A673 (cell line): ENCODE data around the gene NEUROD2.

ENCODE experiments used
- EZH2 ChIP-seq: fragments of 200-600 bp; sonication (generic); IDR thresholded peaks from 2 replicates; pipeline ENCODE4 v1.6.1; 2017; ENCODE audit warnings: borderline replicate concordance, low read depth, mild to moderate bottlenecking, mixed read lengths, antibody characterized with exemption, low read length; ENCODE audit not compliant: poor library complexity, severe bottlenecking
- TF ChIP-seq, protein P1 (sequence below): fragments of 300-800, 200-600 bp; sonication (generic); conservative IDR thresholded peaks from 2 replicates; pipeline ENCODE4 v1.5.1; 2017; ENCODE audit warnings: low read depth, mild to moderate bottlenecking, antibody characterized with exemption, low read length, moderate library complexity, mixed read lengths

DNA sequence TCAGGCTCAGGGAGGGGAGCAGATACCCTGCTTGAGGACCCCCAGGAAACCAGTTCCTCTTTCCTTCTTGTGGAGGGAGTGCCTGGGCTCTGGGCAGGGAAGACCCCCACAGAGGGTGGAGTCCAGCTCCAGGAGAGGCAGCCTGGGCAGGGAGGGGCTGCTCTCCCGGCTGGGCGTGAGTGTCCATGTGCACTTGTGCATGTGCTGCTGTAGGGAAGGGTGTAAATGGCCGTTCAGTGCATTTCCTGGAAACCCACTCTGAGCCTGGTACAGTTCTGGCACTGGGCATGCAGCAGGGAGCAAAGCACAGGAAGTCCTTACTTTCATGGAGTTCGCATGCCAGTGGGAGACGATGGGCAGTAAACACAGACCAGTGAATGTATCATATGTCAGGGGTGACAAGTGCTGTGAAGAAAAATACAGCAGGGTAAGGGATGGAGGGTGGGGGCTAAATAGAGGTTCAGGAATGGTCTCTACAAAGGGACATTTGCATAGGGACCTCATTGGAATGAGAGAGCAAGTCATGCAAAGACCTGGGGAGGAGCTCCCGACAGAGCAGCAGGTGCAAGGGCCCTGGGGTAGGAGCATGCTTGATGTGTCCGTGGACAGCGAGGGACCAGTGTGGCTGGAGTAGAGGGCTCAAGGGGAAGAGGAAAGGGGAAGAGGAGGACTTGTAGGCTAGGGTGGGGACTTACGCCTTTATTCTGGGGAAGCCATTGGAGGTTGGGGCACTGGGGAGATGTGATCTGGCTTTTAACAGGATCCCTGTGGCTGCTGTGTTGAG lies 34.8 kb upstream of the NEUROD2 start:
- TF ChIP-seq, protein P1, sequence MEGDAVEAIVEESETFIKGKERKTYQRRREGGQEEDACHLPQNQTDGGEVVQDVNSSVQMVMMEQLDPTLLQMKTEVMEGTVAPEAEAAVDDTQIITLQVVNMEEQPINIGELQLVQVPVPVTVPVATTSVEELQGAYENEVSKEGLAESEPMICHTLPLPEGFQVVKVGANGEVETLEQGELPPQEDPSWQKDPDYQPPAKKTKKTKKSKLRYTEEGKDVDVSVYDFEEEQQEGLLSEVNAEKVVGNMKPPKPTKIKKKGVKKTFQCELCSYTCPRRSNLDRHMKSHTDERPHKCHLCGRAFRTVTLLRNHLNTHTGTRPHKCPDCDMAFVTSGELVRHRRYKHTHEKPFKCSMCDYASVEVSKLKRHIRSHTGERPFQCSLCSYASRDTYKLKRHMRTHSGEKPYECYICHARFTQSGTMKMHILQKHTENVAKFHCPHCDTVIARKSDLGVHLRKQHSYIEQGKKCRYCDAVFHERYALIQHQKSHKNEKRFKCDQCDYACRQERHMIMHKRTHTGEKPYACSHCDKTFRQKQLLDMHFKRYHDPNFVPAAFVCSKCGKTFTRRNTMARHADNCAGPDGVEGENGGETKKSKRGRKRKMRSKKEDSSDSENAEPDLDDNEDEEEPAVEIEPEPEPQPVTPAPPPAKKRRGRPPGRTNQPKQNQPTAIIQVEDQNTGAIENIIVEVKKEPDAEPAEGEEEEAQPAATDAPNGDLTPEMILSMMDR = no peak
- no peak for TF ChIP-seq EZH2
